H9 (cell line): ENCODE measurements around the gene TBPL1. TPM values are rescaled to one million over a fixed set of nuclear protein-coding genes. Genes with fewer than 3 reads are reported as not detected.

Experiments used
- DNase-seq: peaks from one replicate; pipeline ENCODE4 v3.0.0-alpha.2; 2017
- H2AFZ ChIP-seq: one replicate; pipeline ENCODE4 v1.6.1; 2013; ENCODE audit warnings: mild to moderate bottlenecking, low read length, control low read depth, moderate library complexity
- H2AK5ac ChIP-seq: 2 replicates; pipeline ENCODE4 v1.6.1; 2013; ENCODE audit warnings: low read length, control low read depth, mixed read lengths; ENCODE audit not compliant: insufficient read length
- H2BK120ac ChIP-seq: one replicate; pipeline ENCODE4 v1.6.1; 2013; ENCODE audit warnings: low read depth, mild to moderate bottlenecking, low read length, control low read depth, inconsistent platforms; ENCODE audit not compliant: poor library complexity, severe bottlenecking
- H2BK12ac ChIP-seq: 2 replicates; pipeline ENCODE4 v1.6.1; 2013; ENCODE audit warnings: low read length, control low read depth, mixed read lengths, low read depth; ENCODE audit not compliant: insufficient read length
- H2BK15ac ChIP-seq: 2 replicates; pipeline ENCODE4 v1.6.1; 2013; ENCODE audit warnings: low read depth, low read length, control low read depth
- H2BK20ac ChIP-seq: one replicate; pipeline ENCODE4 v1.6.1; 2013; ENCODE audit warnings: low read depth, mild to moderate bottlenecking, low read length, control low read depth, inconsistent platforms; ENCODE audit not compliant: poor library complexity, severe bottlenecking
- H2BK5ac ChIP-seq: 2 replicates; pipeline ENCODE4 v1.6.1; 2013; ENCODE audit warnings: low read length, control low read depth, mixed read lengths; ENCODE audit not compliant: insufficient read length
- H3K14ac ChIP-seq: 2 replicates; pipeline ENCODE4 v1.6.1; 2013; ENCODE audit warnings: low read length, control low read depth; ENCODE audit not compliant: insufficient read depth
- H3K18ac ChIP-seq: 2 replicates; pipeline ENCODE4 v1.6.1; 2013; ENCODE audit warnings: low read depth, mild to moderate bottlenecking, mixed read lengths, low read length, control low read depth; ENCODE audit not compliant: insufficient read length
- H3K23ac ChIP-seq: 2 replicates; pipeline ENCODE4 v1.6.1; 2013; ENCODE audit warnings: low read length, control low read depth, mixed read lengths, low read depth; ENCODE audit not compliant: insufficient read length
- H3K23me2 ChIP-seq: 2 replicates; pipeline ENCODE4 v1.6.1; 2013; ENCODE audit warnings: low read depth, mild to moderate bottlenecking, mixed read lengths, low read length, control low read depth; ENCODE audit not compliant: insufficient read length, poor library complexity, severe bottlenecking
- H3K27ac ChIP-seq: 2 replicates; pipeline ENCODE4 v1.5.1; 2013; ENCODE audit warnings: low read length, control low read depth, mixed read lengths, low read depth; ENCODE audit not compliant: insufficient read length
- H3K27me3 ChIP-seq: 2 replicates; pipeline ENCODE4 v1.6.1; 2013; ENCODE audit warnings: low read length, control low read depth, inconsistent platforms; ENCODE audit not compliant: insufficient read depth
- H3K4ac ChIP-seq: 2 replicates; pipeline ENCODE4 v1.6.1; 2013; ENCODE audit warnings: low read depth, mild to moderate bottlenecking, control low read depth, inconsistent platforms, low read length, moderate library complexity
- H3K4me1 ChIP-seq: 2 replicates; pipeline ENCODE4 v1.6.1; 2013; ENCODE audit warnings: low read length, control low read depth, inconsistent platforms; ENCODE audit not compliant: insufficient read depth
- H3K4me2 ChIP-seq: 2 replicates; pipeline ENCODE4 v1.6.1; 2013; ENCODE audit warnings: low read length, control low read depth, mixed read lengths; ENCODE audit not compliant: insufficient read length, insufficient read depth
- H3K56ac ChIP-seq: 2 replicates; pipeline ENCODE4 v1.6.1; 2013; ENCODE audit warnings: low read depth, mild to moderate bottlenecking, mixed read lengths, low read length, control low read depth; ENCODE audit not compliant: insufficient read length
- H3K79me1 ChIP-seq: 2 replicates; pipeline ENCODE4 v1.6.1; 2013; ENCODE audit warnings: low read depth, mild to moderate bottlenecking, moderate library complexity, low read length, control low read depth, inconsistent platforms; ENCODE audit not compliant: insufficient read depth, poor library complexity, severe bottlenecking
- H3K79me2 ChIP-seq: 2 replicates; pipeline ENCODE4 v1.6.1; 2013; ENCODE audit warnings: low read length, control low read depth, inconsistent platforms; ENCODE audit not compliant: insufficient read depth
- H3K9ac ChIP-seq: 2 replicates; pipeline ENCODE4 v1.6.1; 2013; ENCODE audit warnings: low read length, control low read depth, mixed read lengths; ENCODE audit not compliant: insufficient read length; ENCODE audit errors: extremely low read depth
- H3K9me3 ChIP-seq: one replicate; pipeline ENCODE4 v1.6.1; 2013; ENCODE audit warnings: low read depth, low read length, inconsistent platforms; ENCODE audit not compliant: control insufficient read depth
- H3T11ph ChIP-seq: one replicate; pipeline ENCODE4 v1.6.1; 2013; ENCODE audit warnings: mild to moderate bottlenecking, low read length, control low read depth, inconsistent platforms
- H4K20me1 ChIP-seq: one replicate; pipeline ENCODE4 v1.6.1; 2013; ENCODE audit not compliant: control insufficient read depth, insufficient read length, insufficient read depth
- H4K5ac ChIP-seq: 2 replicates; pipeline ENCODE4 v1.6.1; 2013; ENCODE audit warnings: low read depth, mild to moderate bottlenecking, mixed read lengths, low read length, control low read depth; ENCODE audit not compliant: insufficient read length
- H4K8ac ChIP-seq: replicated peaks from 2 replicates; pipeline ENCODE4 v1.6.1; 2013; ENCODE audit warnings: low read length, control low read depth, mixed read lengths, low read depth; ENCODE audit not compliant: insufficient read length
- H4K91ac ChIP-seq: 2 replicates; pipeline ENCODE4 v1.6.1; 2013; ENCODE audit warnings: low read depth, mild to moderate bottlenecking, moderate library complexity, mixed read lengths, low read length, control low read depth; ENCODE audit not compliant: insufficient read length
- H3K27ac Mint-ChIP-seq, 3 experiments: 2 replicates in 2 of 3; 3 replicates in 1 of 3; pipeline ENCODE4 v1.8.0; 2020 to 2021; ENCODE audit warnings: mixed read lengths in 3 of 3, mild to moderate bottlenecking in 1 of 3, moderate library complexity in 1 of 3
- H3K27me3 Mint-ChIP-seq: 2 replicates; pipeline ENCODE4 v1.8.0; 2021; ENCODE audit warnings: low read depth, mild to moderate bottlenecking, moderate library complexity, mixed read lengths
- H3K36me3 Mint-ChIP-seq, 3 experiments: 2 replicates in 2 of 3; 3 replicates in 1 of 3; pipeline ENCODE4 v1.8.0; 2020 to 2021; ENCODE audit warnings: low read depth in 3 of 3, mixed read lengths in 3 of 3; ENCODE audit not compliant: insufficient read depth in 1 of 3
- H3K4me1 Mint-ChIP-seq, 2 experiments: 2 replicates each; pipeline ENCODE4 v1.8.0; 2020; ENCODE audit warnings: mixed read lengths in 2 of 2
- H3K4me3 Mint-ChIP-seq, 2 experiments: 2 replicates in 1 of 2; 3 replicates in 1 of 2; pipeline ENCODE4 v1.8.0; 2020 to 2021; ENCODE audit warnings: mild to moderate bottlenecking in 2 of 2, mixed read lengths in 2 of 2, moderate library complexity in 1 of 2
- H3K9me3 Mint-ChIP-seq, 2 experiments: 2 replicates in 1 of 2; 3 replicates in 1 of 2; pipeline ENCODE4 v1.8.0; 2020; ENCODE audit warnings: mild to moderate bottlenecking in 2 of 2, mixed read lengths in 2 of 2, moderate library complexity in 1 of 2
- WGBS: extraction: QIAGEN DNeasy Blood & Tissue Kit; methylation state at CpG from one replicate; pipeline ENCODE4 v1.1.7; 2013; ENCODE audit warnings: missing lambda C conversion rate, low lambda C conversion rate, mixed read lengths; ENCODE audit not compliant: insufficient read length; ENCODE audit errors: extremely low coverage; 5-methylcytosine and 5-hydroxymethylcytosine counted together
- total RNA-seq: library from RNA; stranded (reverse); gene quantifications from 2 replicates; pipeline ENCODE4 v1.2.1, GENCODE V29; 2021
- TF ChIP-seq, protein P1 (sequence below): fragments of 200-600 bp; sonication (generic); conservative IDR thresholded peaks from 3 replicates; pipeline ENCODE4 v1.8.0; 2021; ENCODE audit warnings: antibody characterized with exemption, mild to moderate bottlenecking

The TBPL1 gene
- total RNA-seq, 1 experiment from 2014 or later = 49.7 TPM

DNA sequence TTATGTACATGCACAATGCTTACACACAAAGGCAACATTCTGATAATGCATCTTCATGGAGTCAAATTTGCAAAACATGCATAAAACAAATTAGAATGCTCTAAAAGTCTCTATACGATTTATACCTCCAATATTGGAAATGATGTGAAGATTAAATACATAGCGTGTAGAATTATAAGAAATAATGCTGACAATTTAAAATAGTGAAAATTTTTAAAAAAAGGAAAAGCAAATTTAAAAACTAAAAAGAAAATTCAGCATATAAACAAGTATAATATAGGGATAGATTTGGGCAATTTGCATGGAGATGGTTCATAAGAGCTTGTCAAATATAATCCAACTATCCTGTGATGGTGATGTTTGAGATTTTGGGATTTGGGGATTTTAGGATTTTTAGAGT lies 49.2 kb upstream of the TBPL1 start:
- H3K4me2 ChIP-seq = no peak overlapping the region
- Mint-ChIP-seq H3K27me3 (peaks cover 3% of the 10 kb centered on the region), H3K4me1 (no peaks in the 10 kb centered on the region), H3K4me3 (no peak overlapping the region), H3K36me3 (no peaks in the 10 kb centered on the region), H3K9me3 (no peaks in the 10 kb centered on the region), H3K27ac (no peak overlapping the region)
- H3K9me3 ChIP-seq = no peaks in the 10 kb centered on the region
- no CpG with 5 or more reads among the region's 2 CpGs for WGBS
- H2BK15ac ChIP-seq = no peak overlapping the region
- no peaks in the 10 kb centered on the region for H4K20me1 ChIP-seq
- no peaks in the 10 kb centered on the region for H3K23me2 ChIP-seq
- H3K4me1 ChIP-seq = no peaks in the 10 kb centered on the region
- no peak overlapping the region for H2BK20ac ChIP-seq
- no peak overlapping the region for H3K4ac ChIP-seq
- H3K23ac ChIP-seq = no peak overlapping the region
- no peak overlapping the region for H4K91ac ChIP-seq
- TF ChIP-seq, protein P1, sequence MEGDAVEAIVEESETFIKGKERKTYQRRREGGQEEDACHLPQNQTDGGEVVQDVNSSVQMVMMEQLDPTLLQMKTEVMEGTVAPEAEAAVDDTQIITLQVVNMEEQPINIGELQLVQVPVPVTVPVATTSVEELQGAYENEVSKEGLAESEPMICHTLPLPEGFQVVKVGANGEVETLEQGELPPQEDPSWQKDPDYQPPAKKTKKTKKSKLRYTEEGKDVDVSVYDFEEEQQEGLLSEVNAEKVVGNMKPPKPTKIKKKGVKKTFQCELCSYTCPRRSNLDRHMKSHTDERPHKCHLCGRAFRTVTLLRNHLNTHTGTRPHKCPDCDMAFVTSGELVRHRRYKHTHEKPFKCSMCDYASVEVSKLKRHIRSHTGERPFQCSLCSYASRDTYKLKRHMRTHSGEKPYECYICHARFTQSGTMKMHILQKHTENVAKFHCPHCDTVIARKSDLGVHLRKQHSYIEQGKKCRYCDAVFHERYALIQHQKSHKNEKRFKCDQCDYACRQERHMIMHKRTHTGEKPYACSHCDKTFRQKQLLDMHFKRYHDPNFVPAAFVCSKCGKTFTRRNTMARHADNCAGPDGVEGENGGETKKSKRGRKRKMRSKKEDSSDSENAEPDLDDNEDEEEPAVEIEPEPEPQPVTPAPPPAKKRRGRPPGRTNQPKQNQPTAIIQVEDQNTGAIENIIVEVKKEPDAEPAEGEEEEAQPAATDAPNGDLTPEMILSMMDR = no peak
- no peaks in the 10 kb centered on the region for H3K79me2 ChIP-seq
- no peak overlapping the region for H3K18ac ChIP-seq
- no peak overlapping the region for H3K9ac ChIP-seq
- H4K8ac ChIP-seq = no peak overlapping the region
- H2BK5ac ChIP-seq = no peak overlapping the region
- H2AK5ac ChIP-seq = no peak overlapping the region
- H4K5ac ChIP-seq = no peak overlapping the region
- no peaks in the 10 kb centered on the region for H3K27me3 ChIP-seq
- no peak overlapping the region for H3K27ac ChIP-seq
- no peak for DNase-seq
- H3K79me1 ChIP-seq = no peaks in the 10 kb centered on the region
- no peak overlapping the region for H2BK12ac ChIP-seq
- no peak overlapping the region for H2BK120ac ChIP-seq
- no peak overlapping the region for H3K56ac ChIP-seq
- H3T11ph ChIP-seq = no peak overlapping the region
- H2AFZ ChIP-seq = no peak overlapping the region
- no peak overlapping the region for H3K14ac ChIP-seq
